VCaP (cell line): ENCODE data around the gene IBTK.
"Not testable (repeated sequence)": the region's sequence is repeated elsewhere in the genome, so short reads cannot be mapped to it uniquely, and the experiment has no call there.

Experiments used
- H3K27ac ChIP-seq: fragments of 450-650 bp; 2 replicates; pipeline ENCODE4 v1.5.1; 2017
- TF ChIP-seq, protein P1 (sequence below): fragments of 450-650 bp; conservative IDR thresholded peaks from 2 replicates; pipeline ENCODE4 v1.5.1; 2017; ENCODE audit warnings: mild to moderate bottlenecking, moderate library complexity

The IBTK gene

DNA sequence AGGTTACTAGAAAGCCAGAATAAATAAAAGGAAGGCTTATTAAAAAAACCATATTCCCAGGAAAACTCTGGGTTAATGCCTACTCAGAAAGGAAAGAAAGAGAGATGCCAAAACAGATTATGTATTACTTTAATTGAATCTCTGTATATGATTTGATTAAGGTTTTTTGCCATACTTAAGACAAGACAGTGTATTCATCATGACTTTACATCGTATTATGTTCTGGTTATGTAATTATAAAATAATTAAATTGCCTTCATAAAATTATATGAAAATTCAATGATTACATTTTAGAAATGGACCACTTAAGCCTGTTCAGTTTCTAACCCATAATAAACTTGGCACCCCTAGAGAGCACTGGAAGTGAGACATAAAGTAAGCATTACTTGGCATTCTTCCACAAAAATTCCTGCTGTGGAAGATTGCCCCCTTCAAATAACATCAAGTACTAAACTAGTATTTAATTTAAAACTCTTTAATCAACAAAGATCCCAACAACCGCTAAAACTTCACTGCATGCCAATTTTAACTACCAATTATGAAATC lies 20.8 kb upstream of the IBTK start:
- no peak overlapping the region for H3K27ac ChIP-seq
- TF ChIP-seq, protein P1, sequence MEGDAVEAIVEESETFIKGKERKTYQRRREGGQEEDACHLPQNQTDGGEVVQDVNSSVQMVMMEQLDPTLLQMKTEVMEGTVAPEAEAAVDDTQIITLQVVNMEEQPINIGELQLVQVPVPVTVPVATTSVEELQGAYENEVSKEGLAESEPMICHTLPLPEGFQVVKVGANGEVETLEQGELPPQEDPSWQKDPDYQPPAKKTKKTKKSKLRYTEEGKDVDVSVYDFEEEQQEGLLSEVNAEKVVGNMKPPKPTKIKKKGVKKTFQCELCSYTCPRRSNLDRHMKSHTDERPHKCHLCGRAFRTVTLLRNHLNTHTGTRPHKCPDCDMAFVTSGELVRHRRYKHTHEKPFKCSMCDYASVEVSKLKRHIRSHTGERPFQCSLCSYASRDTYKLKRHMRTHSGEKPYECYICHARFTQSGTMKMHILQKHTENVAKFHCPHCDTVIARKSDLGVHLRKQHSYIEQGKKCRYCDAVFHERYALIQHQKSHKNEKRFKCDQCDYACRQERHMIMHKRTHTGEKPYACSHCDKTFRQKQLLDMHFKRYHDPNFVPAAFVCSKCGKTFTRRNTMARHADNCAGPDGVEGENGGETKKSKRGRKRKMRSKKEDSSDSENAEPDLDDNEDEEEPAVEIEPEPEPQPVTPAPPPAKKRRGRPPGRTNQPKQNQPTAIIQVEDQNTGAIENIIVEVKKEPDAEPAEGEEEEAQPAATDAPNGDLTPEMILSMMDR, result no peak

DNA sequence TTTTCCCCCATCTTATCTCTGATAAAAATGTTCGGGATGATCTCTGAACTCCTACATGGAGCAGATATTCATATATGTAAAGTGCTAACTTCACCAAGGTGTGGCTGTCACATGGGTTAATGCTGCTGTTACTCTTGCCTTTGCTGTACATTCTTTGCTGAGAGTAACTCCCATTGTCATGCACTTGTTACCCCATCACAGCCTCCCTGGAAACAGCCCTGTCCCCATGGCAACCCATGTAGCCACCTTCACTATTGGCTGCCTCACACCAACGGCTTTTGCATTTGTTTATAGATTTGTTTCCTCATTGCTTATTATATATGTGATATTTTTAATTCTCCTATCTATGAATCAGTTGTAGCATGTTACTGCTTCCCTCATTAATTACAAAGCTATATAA lies 17.3 kb upstream of the IBTK start:
- H3K27ac ChIP-seq, result no peak overlapping the region
- TF ChIP-seq, protein P1, result no peak

DNA sequence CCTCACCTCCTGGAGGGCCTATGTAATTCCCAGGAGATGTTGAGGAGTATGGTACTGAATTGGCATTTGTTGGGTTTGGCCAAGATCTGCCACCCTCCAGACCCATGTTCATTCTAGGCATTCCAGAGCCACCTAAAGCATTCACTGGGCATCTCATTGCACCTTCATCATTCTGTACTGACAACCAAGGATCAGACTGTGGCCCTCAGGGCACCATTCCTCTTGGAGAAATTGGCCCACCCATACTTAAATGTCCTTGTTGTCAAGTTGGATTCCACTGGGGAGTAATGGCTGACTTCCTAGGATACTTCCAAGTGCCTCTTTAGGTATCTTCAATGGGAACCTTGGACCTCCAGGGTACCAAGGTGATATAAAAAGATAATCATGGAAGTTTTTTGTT lies 16.8 kb upstream of the IBTK start:
- TF ChIP-seq, protein P1, result no peak
- H3K27ac ChIP-seq, result no peak overlapping the region

DNA sequence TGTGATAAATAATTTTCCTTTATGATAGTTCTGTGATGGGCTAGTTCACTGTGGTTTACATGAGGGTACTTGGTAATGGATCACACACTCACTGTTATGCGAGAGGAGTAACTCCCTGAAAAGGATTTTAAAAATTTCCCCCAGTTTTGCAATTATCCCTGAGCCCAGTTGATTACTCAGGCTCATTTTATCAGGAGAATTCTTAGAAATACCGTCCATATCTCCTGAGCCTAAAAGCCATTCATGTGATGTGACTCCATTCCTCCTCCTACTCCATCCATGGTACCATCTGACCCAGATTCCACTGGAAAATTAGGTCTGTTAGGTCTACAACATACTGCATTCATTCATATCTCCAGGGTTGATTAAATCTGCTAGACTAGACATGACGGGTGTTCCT lies 16.4 kb upstream of the IBTK start:
- H3K27ac ChIP-seq, result no peak overlapping the region
- TF ChIP-seq, protein P1, result no peak

DNA sequence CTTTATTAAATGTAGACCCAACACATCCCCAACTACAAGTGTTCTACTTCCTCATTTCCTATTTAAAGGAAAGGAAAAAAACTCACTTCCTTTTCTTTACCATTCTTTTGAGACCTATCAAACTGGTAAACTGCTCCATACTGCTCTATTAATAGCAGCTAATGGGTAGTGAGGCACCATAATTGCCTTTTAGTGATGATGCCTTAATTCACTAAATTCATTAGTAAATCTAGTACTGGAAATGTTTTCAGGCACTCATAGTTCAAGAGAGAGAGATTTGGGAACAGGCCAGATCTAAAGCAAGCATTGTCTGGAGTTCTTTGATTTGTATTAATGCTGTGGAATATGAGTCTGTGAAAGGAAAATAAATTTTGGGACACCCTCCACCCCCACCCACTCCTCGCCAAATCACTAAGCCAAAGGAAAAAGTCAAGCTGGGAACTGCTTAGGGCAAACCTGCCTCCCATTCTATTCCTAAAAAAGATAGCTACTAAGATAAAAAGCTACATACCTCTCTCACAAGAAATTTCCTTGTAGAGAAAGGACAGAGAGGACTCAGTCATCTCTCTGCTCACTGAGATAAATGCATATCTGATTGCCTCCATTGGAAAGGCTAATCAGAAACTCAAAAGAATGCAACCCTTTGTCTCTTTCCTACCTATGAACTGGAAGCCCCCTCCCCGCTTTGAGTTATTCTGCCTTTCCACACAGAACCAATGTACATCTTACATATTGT lies 13.6 kb upstream of the IBTK start:
- no peak overlapping the region for H3K27ac ChIP-seq
- TF ChIP-seq, protein P1, result no peak

DNA sequence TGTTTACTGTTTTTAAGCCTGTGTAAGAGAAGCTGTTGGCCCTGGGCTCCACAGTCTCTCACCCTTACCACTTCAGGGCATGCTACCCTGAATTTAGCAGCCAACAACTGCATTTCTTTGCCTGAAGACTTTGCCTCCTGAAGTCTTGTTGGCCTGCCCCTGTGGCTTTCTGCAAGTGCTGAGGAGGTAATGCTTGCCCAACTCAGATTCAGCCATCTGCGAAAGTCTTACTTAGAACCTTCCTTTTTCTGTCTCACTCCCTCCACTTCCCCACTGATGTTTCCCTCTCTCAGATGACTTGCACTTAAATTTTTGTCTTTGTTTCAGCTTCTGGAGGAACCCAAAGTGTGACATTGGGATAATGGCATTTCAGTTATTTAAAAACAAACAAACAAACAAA lies 11.8 kb upstream of the IBTK start:
- TF ChIP-seq, protein P1, result no peak
- H3K27ac ChIP-seq, result no peak overlapping the region

DNA sequence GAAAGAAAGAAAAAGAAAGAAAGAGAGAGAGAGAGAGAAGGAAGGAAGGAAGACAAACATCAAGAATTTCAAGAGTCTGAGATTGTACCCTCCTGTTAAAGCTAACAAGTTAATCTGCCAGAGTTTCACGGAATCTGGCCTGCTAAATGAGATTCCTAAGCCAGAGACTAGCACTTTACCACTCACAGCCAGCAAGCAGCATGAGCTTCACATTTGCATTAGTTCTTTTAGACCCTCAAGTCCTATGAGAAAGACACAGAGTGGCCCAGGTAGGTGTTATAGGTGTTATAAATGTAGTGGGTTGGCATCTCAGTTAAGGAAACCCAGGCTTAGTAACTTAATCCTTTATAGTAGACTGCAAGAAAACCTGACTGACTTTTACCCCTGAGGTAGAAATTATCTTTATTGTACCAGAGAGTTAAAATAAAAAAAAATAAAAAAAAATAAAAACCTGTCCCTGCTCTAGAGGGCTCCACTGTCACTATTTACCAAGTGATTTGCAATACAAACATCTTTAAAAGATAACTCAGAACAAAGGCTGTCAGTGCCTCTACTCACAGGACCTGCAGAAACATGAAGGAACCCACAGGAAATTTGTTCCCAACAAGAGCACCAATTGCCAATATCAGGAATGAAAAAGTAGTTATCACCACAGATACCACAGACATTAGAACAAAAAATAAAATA lies 9.7 kb upstream of the IBTK start:
- TF ChIP-seq, protein P1, result peak; percentile 59
- peak overlapping the region; percentile 30; the same call in 1 of the 2 replicates for H3K27ac ChIP-seq

DNA sequence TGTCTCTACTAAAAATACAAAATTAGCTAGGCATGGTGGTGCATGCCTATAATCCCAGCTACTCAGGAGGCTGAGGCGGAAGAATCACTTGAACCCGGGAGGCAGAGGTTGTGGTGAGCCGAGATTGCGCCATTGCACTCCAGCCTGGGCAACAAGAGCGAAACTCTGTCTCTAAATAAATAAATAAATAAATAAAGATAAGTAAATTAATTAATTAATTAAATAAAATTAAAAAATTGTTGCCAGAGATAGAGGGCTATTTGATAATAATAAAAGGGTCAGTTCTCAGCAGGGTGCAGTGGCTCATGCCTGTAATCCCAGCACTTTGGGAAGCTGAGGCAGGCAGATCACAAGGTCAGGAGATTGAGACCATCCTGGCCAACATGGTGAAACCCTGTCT lies 7.2 kb upstream of the IBTK start:
- not testable (repeated sequence) for H3K27ac ChIP-seq
